ENCODE results near the gene ZNF274.

Gene ZNF274

GRCh38 chr19:58213075-58213369, 30.2 kb downstream of the ZNF274 start:
- TF ChIP-seq ZFX (IDR thresholded peaks at IDR 0.05): no peak
- TF ChIP-seq, protein P1, sequence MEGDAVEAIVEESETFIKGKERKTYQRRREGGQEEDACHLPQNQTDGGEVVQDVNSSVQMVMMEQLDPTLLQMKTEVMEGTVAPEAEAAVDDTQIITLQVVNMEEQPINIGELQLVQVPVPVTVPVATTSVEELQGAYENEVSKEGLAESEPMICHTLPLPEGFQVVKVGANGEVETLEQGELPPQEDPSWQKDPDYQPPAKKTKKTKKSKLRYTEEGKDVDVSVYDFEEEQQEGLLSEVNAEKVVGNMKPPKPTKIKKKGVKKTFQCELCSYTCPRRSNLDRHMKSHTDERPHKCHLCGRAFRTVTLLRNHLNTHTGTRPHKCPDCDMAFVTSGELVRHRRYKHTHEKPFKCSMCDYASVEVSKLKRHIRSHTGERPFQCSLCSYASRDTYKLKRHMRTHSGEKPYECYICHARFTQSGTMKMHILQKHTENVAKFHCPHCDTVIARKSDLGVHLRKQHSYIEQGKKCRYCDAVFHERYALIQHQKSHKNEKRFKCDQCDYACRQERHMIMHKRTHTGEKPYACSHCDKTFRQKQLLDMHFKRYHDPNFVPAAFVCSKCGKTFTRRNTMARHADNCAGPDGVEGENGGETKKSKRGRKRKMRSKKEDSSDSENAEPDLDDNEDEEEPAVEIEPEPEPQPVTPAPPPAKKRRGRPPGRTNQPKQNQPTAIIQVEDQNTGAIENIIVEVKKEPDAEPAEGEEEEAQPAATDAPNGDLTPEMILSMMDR (conservative IDR thresholded peaks at IDR 0.05): no peak
- H3K27ac ChIP-seq: no peak overlapping the region

GRCh38 chr19:58217069-58217481, 34.2 kb downstream of the ZNF274 start:
- H3K27ac ChIP-seq: no peak overlapping the region
- TF ChIP-seq ZFX (IDR thresholded peaks at IDR 0.05): no peak
- TF ChIP-seq, protein P1 (conservative IDR thresholded peaks at IDR 0.05): no peak

GRCh38 chr19:58217607-58218391, 34.9 kb downstream of the ZNF274 start:
- no peak overlapping the region for H3K27ac ChIP-seq
- TF ChIP-seq ZFX (IDR thresholded peaks at IDR 0.05): no peak
- TF ChIP-seq, protein P1 (conservative IDR thresholded peaks at IDR 0.05): no peak

DNA sequence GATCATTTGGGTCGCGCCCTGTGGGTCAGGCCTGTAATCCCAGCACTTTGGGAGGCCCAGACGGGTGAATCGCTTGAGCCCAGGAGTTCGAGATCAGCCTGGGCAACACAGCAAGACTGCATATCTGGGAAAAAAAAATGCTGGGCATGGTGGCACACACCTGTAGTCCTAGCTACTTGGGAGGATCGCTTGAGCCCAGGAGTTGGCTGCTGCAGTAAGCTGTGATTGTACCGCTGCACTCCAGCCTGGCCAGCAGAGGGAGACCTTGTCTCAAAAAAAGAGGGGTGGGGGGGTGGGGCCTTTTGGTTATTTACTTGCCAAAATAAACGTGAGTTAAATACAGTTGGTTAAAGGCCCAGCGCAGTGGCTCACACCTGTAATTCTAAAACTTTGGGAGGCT, 36.0 kb downstream of the ZNF274 start:
- H3K27ac ChIP-seq: no peak overlapping the region
- TF ChIP-seq, protein P1 (conservative IDR thresholded peaks at IDR 0.05): peak; percentile 60
- no peak for TF ChIP-seq ZFX (IDR thresholded peaks at IDR 0.05)

DNA sequence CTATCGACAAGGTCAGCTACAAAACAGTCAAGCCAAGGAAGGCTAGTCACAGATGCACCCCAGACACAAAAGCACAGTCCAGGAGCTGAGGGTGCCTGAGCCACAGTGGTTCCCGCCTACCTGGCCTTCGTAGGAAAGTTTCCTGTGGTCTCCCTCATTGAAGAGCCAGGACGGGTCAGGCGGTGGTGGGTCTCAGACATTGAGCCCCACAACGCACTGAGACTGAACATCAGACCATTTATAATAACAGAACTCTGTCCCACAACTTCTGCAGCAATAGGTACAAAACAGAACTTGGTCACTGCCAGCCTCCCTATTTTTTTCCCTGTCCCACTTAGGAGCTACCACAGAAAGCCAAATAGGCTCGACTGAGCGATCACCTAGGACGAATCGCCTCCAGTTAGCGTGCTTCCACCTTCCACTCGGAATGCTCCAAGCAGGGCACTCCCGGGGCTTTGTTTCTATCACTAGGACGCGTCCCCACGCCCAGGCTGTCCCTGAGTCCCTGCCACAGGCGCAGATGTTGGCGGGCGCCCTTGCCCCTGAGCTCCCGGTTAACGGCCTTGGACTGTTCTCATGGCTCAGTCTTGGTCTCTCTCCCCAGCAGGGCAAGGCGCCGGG, 45.2 kb downstream of the ZNF274 start:
- no peak for TF ChIP-seq ZFX (IDR thresholded peaks at IDR 0.05)
- TF ChIP-seq, protein P1 (conservative IDR thresholded peaks at IDR 0.05): no peak
- peak overlapping the region; percentile 89 for H3K27ac ChIP-seq

GRCh38 chr19:58228585-58229254, 45.9 kb downstream of the ZNF274 start, which contains the start of gene ZNF544:
ZNF544 (plus strand) TSS chr19:58228914; CDS start chr19:58244024, 15,110 bp downstream.
- TF ChIP-seq ZFX (IDR thresholded peaks at IDR 0.05): peak; percentile 94
- TF ChIP-seq, protein P1 (conservative IDR thresholded peaks at IDR 0.05): no peak

DNA sequence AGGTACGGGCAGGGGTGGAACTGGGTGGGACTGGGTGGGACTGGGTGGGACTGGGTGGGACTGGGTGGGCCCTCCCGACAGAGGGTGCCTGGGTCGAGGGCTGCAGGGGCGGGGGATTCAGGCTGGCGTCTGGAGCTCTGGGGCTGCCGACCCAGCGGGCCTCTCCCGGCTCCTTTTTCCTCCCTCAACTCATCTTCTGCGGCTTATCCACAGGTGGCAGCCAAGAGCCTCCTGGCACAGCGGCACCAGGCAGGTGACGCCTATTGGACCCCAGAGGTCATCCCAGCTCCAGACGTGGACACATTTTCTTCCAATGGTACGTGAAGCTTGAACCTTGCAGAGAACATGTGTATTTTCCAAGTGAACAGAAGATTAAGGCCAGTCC, 46.4 kb downstream of the ZNF274 start:
- H3K27ac ChIP-seq: peak overlapping the region; percentile 89
- TF ChIP-seq ZFX (IDR thresholded peaks at IDR 0.05): no peak
- TF ChIP-seq, protein P1 (conservative IDR thresholded peaks at IDR 0.05): no peak; the same call in 1 of the 2 replicates

More at GRCh38 chr19:58228585-58229254, 45.9 kb downstream of the ZNF274 start, which contains the start of gene ZNF544:
- H3K27ac ChIP-seq: peak within 1 kb of the TSS; percentile 89
